H4 (cell line): ENCODE data around the gene OTC. TPM values are rescaled to one million over a fixed set of nuclear protein-coding genes. Genes with fewer than 3 reads are reported as not detected.

Experiments
- DNase-seq: peaks from one replicate; pipeline ENCODE4 v3.0.0-alpha.2; 2015; ENCODE audit warnings: low spot score
- total RNA-seq: library from RNA; depleted of rRNA; stranded (reverse); fragments of >200 nt; shearing (Covaris generic); gene quantifications from 2 replicates; pipeline ENCODE4 v1.2.3, GENCODE V29; 2014; rRNA removed

OTC gene
- not detected in 2 replicates for total RNA-seq

DNA sequence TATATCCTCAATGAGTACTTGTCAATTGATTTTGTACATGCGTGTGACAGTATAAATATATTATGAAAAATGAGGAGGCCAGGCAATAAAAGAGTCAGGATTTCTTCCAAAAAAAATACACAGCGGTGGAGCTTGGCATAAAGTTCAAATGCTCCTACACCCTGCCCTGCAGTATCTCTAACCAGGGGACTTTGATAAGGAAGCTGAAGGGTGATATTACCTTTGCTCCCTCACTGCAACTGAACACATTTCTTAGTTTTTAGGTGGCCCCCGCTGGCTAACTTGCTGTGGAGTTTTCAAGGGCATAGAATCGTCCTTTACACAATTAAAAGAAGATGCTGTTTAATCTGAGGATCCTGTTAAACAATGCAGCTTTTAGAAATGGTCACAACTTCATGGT is at the start of gene OTC:
OTC (plus strand) TSS at position 243 of the 400 bp plus-strand sequence; CDS start at position 336, 93 bp downstream.
- no peak for DNase-seq

DNA sequence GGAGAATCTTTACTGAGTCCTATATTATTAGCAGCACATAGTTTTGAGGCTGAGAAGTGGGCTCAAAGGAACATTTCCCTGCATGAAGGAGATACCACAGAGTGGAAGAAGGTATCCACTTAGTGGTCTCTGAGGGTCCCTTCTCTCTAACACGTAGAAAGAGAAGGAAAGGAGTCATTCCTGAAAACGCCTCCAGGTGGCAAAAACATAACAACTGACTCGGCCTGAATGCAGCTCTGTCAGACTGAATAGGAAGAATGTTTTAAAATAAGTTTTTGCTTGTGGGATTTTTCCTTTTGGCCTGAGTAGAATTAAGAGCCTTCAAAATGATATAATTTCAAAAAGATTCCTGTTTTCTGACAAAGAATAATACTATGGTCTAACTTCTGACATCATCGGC is 48.4 kb upstream of the OTC start:
- DNase-seq, result no peak

DNA sequence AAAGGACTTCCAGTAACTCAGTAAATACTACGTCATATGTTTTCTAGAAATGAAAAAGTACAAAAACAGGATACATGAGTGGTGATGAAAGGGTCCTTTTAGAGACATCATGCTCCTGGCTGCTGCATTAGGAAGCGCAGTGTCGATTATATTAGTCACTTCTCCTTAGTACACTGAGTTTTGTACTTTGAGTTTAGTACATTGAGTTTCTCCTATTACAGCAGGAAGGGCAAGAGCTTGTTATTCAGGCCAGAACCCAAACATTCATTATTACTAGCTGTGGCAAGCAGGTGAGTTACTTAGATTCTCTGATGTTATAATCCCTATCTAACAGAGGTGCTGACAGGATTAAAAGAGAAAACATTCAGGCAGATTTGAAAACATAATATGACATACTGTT is 46.4 kb upstream of the OTC start:
- no peak for DNase-seq

DNA sequence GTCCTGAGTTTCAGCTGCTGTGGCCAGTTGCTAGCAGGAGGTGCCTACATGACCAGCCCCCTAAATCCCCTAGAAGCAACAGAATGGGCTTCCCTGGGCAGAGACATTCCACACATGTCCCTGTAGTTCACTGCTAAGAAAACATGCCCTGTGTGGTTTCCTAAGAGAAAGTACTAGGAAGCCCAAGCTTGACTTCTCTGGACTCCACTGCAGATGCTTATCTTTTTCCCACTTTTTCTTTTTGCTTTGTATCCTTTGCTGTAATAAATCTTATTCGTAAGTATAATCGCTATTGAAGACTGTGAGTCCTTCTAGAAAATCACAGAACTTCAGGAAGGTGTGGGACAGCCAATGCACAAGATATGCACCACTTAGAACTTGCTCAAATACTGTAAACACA is 40.7 kb upstream of the OTC start:
- no peak for DNase-seq

DNA sequence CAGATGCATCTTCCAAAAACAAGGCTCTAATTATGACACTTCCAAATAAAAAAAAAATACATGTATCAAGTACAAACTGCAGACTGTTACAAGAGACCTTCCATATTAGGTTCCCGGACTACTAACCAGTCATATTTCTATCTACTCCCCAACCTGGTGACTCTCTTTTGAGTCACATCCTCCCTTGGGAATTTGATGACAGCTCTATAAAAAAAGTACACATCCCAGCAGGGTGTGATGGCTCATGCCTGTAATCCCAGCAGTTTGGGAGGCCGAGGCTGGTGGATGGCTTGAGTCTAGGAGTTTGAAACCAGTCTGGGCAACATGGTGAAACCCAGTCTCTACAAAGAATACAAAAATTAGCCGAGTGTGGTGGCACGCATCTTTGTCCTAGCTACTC is 40.0 kb upstream of the OTC start:
- DNase-seq, result peak; percentile 23

DNA sequence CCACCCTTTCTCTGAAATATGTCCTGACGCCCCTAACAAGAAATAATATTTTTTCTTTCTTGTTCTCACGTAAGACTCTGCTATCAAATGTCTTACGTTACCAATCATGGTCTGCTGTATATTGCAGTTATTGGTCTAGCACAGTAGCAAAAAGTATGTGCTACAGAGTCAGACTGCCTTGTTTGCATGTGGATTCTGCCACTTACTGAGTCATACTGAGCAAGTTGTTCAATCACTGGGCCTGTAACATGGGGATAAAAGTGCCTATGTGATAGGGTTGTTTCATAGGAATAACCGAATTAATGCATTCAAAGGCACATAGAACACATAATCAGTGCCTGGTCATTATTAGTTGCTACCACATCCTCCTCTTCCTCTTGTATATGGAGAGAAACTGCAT is 39.2 kb upstream of the OTC start:
- DNase-seq, result no peak

DNA sequence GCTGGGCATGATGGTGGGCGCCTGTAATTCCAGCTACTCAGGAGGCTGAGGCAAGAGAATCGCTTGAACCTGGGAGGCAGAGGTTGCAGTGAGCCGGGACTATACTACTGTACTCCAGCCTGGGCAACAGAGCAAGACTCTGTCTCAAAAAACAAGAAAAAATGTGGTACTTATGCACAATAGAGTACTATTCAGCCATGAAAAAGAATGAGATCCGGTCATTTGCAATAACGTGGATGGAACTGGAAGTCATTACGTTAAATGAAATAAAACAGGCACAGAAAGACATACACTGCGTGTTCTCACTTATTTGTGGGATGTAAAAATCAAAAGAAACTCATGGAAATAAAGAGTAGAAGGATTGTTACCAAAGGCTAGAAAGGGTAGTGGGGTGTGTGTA is 37.2 kb upstream of the OTC start:
- DNase-seq, result no peak

DNA sequence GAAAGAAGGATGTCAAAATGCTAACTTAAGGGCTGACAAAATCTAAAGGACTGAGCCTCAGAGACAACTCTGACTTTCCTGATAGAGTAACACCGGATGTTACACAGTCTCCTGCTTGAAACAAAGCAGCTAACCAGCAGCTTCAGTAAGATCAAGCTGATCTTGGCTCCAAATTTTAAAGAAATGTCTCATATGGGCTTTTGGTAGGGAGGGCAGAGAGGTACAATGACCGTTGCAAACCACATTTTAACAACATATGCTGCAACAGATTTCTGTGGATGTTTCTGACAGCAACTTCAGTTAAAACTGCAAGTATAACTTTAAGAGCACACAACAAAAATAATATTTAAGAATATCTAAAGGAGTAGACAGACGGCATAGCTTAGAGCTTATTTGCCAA is 34.2 kb upstream of the OTC start:
- DNase-seq, result no peak

DNA sequence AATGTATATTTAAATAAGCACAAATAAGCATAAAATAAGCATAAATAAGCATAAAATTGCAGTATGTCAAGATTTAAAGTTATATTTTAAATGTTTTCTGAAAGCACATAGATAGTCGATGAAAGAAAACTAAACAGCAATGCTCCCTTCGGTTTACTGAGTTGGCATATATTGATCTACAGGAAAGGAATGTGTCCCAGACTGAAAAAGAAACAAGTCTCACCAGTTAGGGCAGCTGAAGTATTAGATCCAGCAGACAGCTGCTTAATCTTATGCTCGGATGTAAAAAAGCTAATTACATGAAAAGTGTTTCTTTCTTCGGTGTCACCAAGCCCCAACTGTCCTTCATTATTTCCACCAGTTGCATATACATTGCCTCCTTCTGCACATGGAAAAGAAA is 33.8 kb upstream of the OTC start:
- no peak for DNase-seq

DNA sequence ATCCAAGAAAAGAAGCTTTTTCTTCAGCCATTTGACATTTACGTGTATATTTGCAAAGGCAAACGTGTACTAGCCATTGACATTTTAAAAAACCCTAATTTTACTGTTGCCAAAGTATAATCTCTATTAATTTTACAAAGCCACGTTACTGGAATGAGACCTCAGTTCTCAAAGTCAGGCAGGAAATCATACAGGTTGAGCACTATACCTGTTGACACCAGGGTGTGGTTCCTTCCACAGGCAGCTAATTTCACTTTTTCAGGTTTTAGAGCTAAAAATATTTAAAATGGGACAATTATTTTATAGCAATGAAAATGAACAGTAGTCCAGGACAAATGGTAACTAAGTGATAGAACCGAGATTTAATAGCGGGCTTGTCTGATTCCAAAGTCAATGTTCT is 31.6 kb upstream of the OTC start:
- DNase-seq, result no peak

DNA sequence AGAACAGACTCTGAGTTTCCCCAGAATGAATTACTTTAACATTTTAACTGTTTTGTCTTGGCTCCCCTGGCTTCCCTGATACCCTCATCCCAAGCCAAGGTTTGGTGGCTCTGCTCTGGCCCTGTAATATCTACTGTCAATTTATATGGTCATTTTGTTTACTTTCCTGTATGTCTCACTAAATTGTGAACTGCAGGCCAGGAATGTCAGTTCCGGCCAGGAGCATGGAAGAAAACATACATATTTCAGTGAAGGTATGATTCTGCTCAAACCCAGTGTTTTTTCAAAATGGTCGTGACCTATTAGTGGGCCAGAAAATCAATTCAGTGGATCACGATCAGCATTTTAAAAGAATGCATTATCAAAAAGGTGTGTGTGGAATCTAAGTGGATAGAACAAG is 26.3 kb upstream of the OTC start:
- no peak for DNase-seq

DNA sequence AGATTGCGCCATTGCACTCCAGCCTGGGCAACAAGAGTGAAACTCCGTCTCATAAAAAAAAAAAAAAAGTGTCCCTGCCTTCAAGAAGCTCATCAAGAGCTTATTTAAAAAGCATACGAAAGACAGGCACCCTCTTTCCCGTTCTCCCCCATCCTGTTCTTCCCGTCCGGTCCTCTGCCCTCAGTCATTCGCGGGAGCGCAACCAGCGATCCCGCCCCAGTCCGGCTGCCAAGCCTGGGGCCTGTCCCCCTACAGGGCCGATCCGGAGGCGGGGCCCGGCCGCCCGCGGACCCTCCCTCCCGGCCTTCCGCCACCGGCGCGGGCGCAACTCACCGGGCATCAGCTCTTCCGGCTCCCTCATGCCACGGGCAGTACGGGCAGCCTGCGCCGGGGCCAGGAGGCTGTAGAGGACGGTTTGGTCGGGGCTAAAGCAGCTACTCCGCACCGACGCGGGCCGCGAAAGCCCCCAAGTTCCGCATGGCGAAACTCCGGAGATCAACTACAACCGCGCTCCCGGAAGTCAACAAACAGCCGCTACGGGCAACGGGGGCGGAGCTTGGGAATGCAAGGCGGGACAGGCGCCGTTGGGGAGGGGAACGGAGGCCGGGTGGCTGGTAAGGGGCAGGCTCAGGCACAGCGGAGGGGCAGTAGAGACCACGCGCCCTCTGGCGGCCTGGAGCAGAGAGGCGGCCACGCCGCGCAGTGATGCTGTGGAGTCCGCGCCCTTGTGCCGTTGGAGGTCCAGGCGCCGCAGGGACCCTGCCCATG is 25.2 kb upstream of the OTC start, which contains the start of gene RPGR:
RPGR (minus strand) TSS at position 503 of the 768 bp plus-strand sequence; CDS start at position 361, 142 bp downstream.
- peak; percentile 91 for DNase-seq

DNA sequence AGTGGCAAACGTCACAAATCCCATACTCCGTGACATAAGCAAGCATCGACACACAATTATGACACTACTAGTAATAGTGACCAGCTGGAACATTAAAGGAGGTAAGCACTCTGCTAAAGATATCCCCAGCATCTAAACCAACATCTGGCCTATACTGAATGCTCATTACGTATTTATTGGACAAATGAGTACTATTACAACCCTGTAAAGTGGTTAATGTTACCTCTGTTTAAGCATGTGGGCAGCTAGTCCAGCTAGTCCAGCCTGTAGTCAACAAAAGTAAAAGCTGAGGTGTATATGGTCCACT is 24.7 kb upstream of the OTC start:
- no peak for DNase-seq

DNA sequence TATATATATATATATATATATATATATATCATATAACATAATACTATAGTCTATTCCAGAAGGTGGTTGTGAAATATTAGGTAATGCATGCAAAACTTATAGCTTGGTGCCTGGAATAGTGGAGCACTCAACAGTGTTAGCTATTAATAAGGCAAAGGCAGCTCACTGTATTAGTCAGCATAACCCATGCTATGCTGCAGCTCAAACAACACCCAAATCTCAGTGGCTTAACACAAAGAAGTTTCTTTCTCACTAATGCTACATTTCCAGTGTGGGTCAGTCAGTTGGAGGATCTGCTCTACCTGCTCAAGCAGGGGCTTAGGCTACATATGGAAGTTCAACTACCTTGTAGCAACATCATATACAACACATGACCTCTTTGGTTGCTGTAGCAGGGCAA is 19.9 kb upstream of the OTC start:
- no peak for DNase-seq

DNA sequence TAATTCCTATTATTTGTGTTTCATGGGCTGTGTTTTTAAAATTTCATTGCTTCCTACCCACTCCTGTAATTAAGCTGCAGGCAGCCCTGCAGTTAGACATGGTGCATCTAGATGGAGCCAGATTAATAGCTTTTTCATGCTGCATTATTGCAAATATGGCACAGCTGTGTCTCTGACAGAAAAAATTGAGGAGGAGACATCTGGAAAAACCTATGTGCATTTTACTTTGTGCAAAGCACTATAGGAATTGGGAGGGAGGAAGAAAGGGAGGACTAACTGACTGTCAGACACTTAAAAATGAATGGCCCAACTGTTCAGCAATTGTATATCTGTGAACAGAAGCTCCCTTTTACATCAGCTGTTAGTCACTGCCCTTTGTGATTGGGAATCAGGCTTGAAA is 17.0 kb upstream of the OTC start:
- DNase-seq, result no peak

DNA sequence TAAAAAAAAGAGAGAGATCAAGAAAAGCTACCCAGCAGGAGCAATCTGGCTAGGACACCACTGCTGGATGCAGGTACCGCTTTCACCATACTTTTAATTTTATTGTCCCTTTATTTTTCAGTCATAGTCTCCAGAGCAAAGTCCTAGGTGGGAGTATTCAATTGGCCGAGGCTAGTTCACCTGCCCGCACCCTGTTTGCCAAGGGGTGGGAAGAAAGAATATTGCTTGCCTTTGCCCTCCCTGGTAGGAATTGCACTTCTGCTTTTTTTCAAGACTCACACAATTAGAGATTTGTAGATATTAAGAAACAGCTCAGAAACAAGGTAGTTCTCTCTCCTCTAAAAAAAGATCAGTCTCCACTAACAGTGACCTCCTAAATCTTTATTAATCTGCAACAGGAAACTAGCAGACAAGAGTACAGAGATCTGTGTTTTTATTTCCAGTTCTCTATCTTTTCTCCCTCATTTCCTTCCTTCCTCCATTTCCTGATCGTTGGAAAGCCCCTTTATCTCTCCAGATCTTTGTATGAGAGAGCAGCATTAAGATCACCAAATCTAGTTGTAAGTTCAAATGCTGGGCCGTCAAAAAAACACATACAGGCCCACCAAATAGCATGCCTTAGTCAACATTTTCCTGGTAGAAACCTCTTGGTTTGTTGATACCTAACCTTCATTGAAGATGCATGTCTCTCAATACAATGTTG is 15.7 kb upstream of the OTC start:
- DNase-seq, result no peak

DNA sequence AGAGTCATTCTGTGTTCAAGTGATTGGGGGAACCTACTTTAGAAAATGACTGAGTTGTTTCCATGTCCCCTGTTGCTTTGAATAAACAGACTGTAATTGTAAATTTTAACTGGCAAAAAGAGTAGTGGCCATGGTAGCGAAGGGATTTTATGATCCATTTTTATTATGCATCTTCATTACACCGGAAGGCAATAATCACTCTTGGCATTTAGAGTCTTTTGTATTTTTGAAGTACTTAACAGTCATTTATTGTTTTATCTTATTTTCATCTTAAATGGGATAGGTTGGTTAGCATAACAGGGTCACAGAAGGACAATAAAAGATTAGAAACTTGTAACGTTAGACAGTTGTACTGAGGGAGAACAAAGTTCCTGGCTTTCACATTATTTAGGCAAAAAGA is 11.0 kb upstream of the OTC start:
- no peak for DNase-seq

DNA sequence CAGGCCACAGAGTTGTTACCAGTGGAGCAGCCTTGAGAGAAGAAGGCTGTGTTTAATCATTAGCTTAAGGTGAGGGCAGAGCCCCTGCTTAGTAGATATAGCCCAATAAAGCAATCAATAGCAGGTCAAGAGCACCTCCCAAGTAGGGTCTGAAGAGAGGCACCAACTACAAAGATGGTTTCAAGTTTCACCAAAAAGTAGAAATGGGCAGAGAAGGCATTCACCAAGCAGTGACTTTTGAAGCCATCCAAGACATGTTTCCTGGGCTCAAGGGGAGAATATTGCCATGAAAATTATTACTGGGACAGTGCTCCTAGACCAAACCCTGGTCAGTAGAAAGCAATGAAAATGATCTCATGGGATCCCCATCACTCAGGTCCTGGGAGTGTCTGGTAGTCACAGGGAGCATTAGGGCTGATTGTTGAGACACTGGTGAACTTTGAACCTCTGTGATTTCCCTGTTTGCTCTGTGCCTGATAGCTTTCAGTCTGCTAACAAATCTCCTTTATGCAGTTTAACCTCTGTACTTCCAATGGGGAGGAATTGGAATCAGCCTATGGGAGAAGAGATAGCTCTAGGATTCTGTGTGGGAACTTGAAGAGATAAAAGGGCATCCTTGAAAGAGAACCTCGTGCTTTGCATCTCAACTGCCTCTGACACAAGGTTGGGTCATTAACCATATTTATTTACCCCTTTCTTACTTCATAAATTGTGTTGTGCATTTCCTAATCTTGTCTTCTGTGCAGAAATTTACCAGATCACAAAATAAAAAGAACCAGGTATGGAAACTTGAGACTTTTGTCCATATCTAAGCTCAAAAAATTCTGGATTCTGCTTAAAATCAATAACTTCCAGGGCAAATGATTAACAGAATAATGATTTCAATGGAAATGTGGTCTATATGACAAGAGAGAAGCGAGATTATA is 9.3 kb upstream of the OTC start:
- DNase-seq, result no peak

DNA sequence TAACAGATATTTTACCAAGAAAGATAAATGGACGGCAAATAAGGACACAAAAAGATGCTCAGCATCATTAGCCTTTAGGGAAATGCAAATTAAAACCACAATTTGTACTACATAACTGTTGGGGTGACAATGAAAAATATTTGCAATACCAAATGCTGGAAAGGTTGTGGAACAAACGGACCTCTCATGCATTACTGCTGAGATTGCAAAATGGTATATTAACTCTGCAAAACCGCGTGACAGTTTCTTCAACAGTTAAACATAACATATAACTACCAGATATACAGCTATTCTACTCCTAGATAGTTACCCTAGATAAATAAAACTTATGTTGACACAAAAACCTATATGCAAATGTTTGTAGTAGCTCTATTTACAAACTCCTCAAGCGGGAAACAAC is 6.3 kb upstream of the OTC start:
- DNase-seq, result no peak

DNA sequence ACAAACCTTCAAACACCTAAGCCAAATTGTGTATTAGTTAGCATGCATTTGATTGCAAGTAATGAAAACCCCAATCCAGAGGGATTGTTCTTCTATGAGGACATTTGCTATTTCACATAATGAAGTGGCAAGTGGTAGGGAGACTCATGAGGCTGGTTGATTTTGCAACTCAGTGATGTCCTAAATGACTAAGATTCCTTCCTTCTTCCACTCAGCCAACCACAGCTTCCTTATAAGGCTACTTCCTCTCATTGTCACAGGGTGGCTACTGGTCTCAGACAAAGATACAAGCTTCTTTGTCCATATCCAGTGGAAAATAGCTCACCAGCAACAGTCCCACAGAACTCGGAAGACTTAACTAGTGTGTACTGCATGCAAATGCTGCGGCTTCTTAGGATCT is 5.3 kb upstream of the OTC start:
- peak; percentile 62 for DNase-seq

DNA sequence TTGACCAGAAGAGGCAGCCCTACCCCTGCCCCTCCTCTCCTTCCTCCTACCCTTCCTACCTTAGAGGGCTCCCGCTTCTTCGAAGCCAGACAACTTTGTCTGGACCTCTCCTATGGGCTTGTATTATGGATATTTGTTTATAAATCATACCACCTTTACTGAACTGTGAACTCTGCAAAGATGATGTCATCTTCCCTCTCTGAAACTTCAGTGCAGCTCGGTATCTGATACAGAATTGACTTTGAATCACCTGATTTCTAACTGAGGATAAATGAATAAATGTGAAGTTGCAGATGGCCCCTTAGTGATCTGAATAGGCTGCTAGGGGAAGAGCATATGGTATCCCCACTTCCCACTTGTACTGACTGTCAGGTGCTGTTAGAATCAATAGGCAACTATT is 1.1 kb upstream of the OTC start:
- no peak for DNase-seq

DNA sequence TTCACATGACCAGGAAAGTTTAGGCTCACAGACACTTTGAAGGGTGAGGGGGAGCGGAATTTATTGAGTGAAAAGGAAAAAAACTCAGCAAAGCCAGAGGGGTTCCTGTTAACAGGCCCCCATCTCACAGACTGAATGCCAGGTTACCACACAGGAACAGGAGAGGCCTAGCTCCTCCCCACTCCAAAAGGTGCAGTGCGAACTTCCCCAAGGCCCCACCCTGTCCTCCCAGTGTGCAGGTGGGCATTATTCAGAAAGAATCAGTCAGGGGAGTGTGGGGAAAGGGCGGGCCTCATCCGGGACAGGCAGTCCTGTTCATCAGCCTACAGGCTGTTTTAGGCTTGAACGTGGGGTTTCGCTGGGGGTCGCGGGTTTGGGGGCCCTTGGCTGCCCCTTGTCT is 4.0 kb downstream of the OTC start:
- DNase-seq, result no peak
